ENCODE data around the gene SLC49A3.

- TF ChIP-seq CTCF (conservative IDR thresholded peaks at IDR 0.05 in 1 of 2, IDR thresholded peaks at IDR 0.05 in 1 of 2; ENCODE audit: low read depth in 1 of 2, low read length in 2 of 2) (no peak), EZH2 (IDR thresholded peaks at IDR 0.05; ENCODE audit: low read length, missing control alignments) (no peak)
Observed at GRCh38 chr4:687048-687970, 1.6 kb downstream of the SLC49A3 start.
